B cell (primary cell): Measurements from ENCODE around the gene ERI3. TPM values are rescaled to one million over a fixed set of nuclear protein-coding genes. Genes with fewer than 3 reads are reported as not detected.

Experiments used
- ATAC-seq: fragments of 200-7000 bp; cut with Tn5 transposase; one replicate; pipeline ENCODE4 v1.10.0; 2021; ENCODE audit warnings: low read depth, mild to moderate bottlenecking, moderate number of reproducible peaks, moderate library complexity
- CTCF ChIA-PET: fragments of 350-600 bp; sonication (Branson Sonifier 250); formaldehyde crosslinking; loops from one replicate; lab custom pipeline; 2021; ENCODE audit warnings: antibody characterized with exemption, inconsistent platforms; lab: Charles Lee
- POLR2A ChIA-PET: fragments of 350-600 bp; sonication (Branson Sonifier 250); formaldehyde crosslinking; loops from one replicate; lab custom pipeline; 2021; ENCODE audit warnings: antibody characterized with exemption; lab: Charles Lee
- DNase-seq: peaks from one replicate; pipeline ENCODE4 v3.0.0; 2013
- H2AFZ ChIP-seq: 2 replicates; pipeline ENCODE4 v1.6.1; 2012; ENCODE audit warnings: mild to moderate bottlenecking, low read depth, low read length; ENCODE audit not compliant: insufficient read depth, poor library complexity, severe bottlenecking
- H3K27ac ChIP-seq, 2 donors: 1 replicate in 1 of 2; 2 replicates in 1 of 2; pipeline ENCODE4 v1.5.1; 2012 to 2013; ENCODE audit warnings: low read length in 2 of 2, mild to moderate bottlenecking in 2 of 2, moderate library complexity in 1 of 2
- H3K27me3 ChIP-seq, 4 experiments: fragments of 200-600 bp in 1 of 4; sonication (generic) in 1 of 4; replicated peaks in 1 of 4; 1 replicate in 2 of 4; 2 replicates in 2 of 4; pipeline versions ENCODE4 v1.6.1 to v1.7.0; 2013 to 2016; ENCODE audit warnings: low read length in 3 of 4, mild to moderate bottlenecking in 2 of 4, mixed read lengths in 1 of 4, moderate library complexity in 1 of 4; ENCODE audit not compliant: insufficient read depth in 4 of 4, control insufficient read depth in 3 of 4; ENCODE audit errors: control extremely low read depth in 1 of 4
- H3K36me3 ChIP-seq, 2 experiments: replicated peaks in 1 of 2; 1 replicate in 1 of 2; 2 replicates in 1 of 2; pipeline versions ENCODE4 v1.6.1 to v1.7.1; 2013; ENCODE audit warnings: low read length in 1 of 2; ENCODE audit not compliant: insufficient read depth in 2 of 2, control insufficient read depth in 1 of 2; ENCODE audit errors: control extremely low read depth in 1 of 2, extremely low read depth in 1 of 2
- H3K4me1 ChIP-seq, 2 donors: fragments of 200-600 bp in 1 of 2; sonication (generic) in 1 of 2; 1 replicate in 1 of 2; 2 replicates in 1 of 2; pipeline versions ENCODE4 v1.5.1 to v1.6.1; 2013 to 2017; ENCODE audit warnings: low read length in 2 of 2; ENCODE audit not compliant: control insufficient read depth in 2 of 2, insufficient read depth in 2 of 2
- H3K4me2 ChIP-seq: replicated peaks from 2 replicates; pipeline ENCODE3; 2012; ENCODE audit warnings: mild to moderate bottlenecking, low read depth, low read length; ENCODE audit not compliant: poor library complexity, severe bottlenecking
- H3K4me3 ChIP-seq, 5 experiments: fragments of 200-600 bp in 1 of 5; sonication (generic) in 1 of 5; 1 replicate in 3 of 5; 2 replicates in 2 of 5; pipeline versions ENCODE4 v1.5.1 to v1.7.0; 2011 to 2016; ENCODE audit warnings: low read length in 4 of 5, mild to moderate bottlenecking in 4 of 5, low read depth in 2 of 5, control low read depth in 1 of 5, moderate library complexity in 1 of 5; ENCODE audit not compliant: insufficient read depth in 1 of 5; ENCODE audit errors: control extremely low read depth in 1 of 5, extremely low read depth in 1 of 5
- H3K79me2 ChIP-seq: fragments of 200-600 bp; sonication (generic); one replicate; pipeline ENCODE4 v1.6.0; 2016; ENCODE audit warnings: low read length; ENCODE audit not compliant: control insufficient read depth, insufficient read depth
- H3K9ac ChIP-seq: fragments of 200-600 bp; sonication (generic); 2 replicates; pipeline ENCODE4 v1.6.1; 2017; ENCODE audit warnings: mild to moderate bottlenecking, low read length, moderate library complexity
- H3K9me3 ChIP-seq, 3 donors: one replicate each; pipeline versions ENCODE4 v1.6.1 to v1.7.1; 2013; ENCODE audit warnings: low read length in 2 of 3; ENCODE audit not compliant: control insufficient read depth in 2 of 3, insufficient read depth in 1 of 3; ENCODE audit errors: control extremely low read depth in 1 of 3
- H4K20me1 ChIP-seq: 2 replicates; pipeline ENCODE4 v1.6.0; 2012; ENCODE audit warnings: mild to moderate bottlenecking, low read length; ENCODE audit not compliant: insufficient read depth, control insufficient read depth, poor library complexity, severe bottlenecking
- H3K27ac Mint-ChIP-seq: one replicate; pipeline ENCODE4 v1.8.0; 2021; ENCODE audit warnings: mixed read lengths
- H3K27me3 Mint-ChIP-seq: one replicate; pipeline ENCODE4 v1.8.0; 2021; ENCODE audit warnings: mixed read lengths
- H3K4me1 Mint-ChIP-seq: one replicate; pipeline ENCODE4 v1.8.0; 2021; ENCODE audit warnings: mixed read lengths
- H3K4me3 Mint-ChIP-seq: one replicate; pipeline ENCODE4 v1.8.0; 2021; ENCODE audit warnings: mixed read lengths
- H3K9me3 Mint-ChIP-seq: one replicate; pipeline ENCODE4 v1.8.0; 2022; ENCODE audit warnings: mixed read lengths; ENCODE audit not compliant: insufficient read depth
- CTCF ChIP-seq: fragments of 200-600 bp; IDR thresholded peaks from one replicate; pipeline ENCODE4 v1.8.0; 2022; ENCODE audit warnings: antibody characterized with exemption, mild to moderate bottlenecking
- EZH2 ChIP-seq: IDR thresholded peaks from 2 replicates; pipeline ENCODE4 v1.6.1; 2012; ENCODE audit warnings: borderline replicate concordance, low read depth, mild to moderate bottlenecking, moderate library complexity, low read length; ENCODE audit not compliant: insufficient read depth, poor library complexity, severe bottlenecking
- WGBS: methylation state at CpG from one replicate; pipeline ENCODE4 v1.1.5; 2013; ENCODE audit warnings: missing lambda C conversion rate; ENCODE audit not compliant: insufficient coverage; 5-methylcytosine and 5-hydroxymethylcytosine counted together
- intact Hi-C: fragments of 100-400 bp; cut with micrococcal nuclease; formaldehyde crosslinking; loops from one replicate; pipeline ENCODE4 v1.10.0; 2022
- polyA plus RNA-seq: library from polyadenylated mRNA; depleted of rRNA; stranded (reverse); fragments of >200 nt; gene quantifications from 2 replicates; pipeline ENCODE4 v1.2.3, GENCODE V29; 2012
- total RNA-seq, 2 donors: library from RNA; stranded (reverse); fragments of 120-200 nt in 1 of 2; gene quantifications; 1 replicate in 1 of 2; 2 replicates in 1 of 2; pipeline versions ENCODE4 v1.2.3 to v1.2.4, GENCODE V29; 2013 to 2022

ERI3 gene
- total and polyA plus RNA-seq, 2 donors (not counting 1 experiment from before 2014, with no cell fraction given): 37.5 to 53.9 TPM

- Histone ChIP-seq H3K36me3 (peaks cover 0 to 3% of the 10 kb centered on the region in 2 experiments), H3K4me2 (no peak overlapping the region), H3K9ac (no peak overlapping the region), H3K4me3 (no peak overlapping the region), H3K9me3 (no peaks in the 10 kb centered on the region), H3K4me1 (peaks cover 0 to 4% of the 10 kb centered on the region in 2 donors), H3K27me3 (no peaks in the 10 kb centered on the region), H3K79me2 (no peaks in the 10 kb centered on the region), H4K20me1 (no peaks in the 10 kb centered on the region), H3K27ac (no peak overlapping the region), H2AFZ (no peak overlapping the region)
- Mint-ChIP-seq H3K4me1 (peaks cover 15% of the 10 kb centered on the region), H3K9me3 (no peaks in the 10 kb centered on the region), H3K27ac (no peak overlapping the region), H3K4me3 (no peak overlapping the region), H3K27me3 (no peaks in the 10 kb centered on the region)
- ChIA-PET CTCF (no interaction called here), POLR2A (no interaction called here)
- 100% methylated on average over 3 of the region's 6 CpGs for WGBS
- ATAC-seq: no peak
- intact Hi-C loops: no loop called here
- TF ChIP-seq CTCF (no peak), EZH2 (no peak)
- no peak for DNase-seq
Observed at GRCh38 chr1:44262414-44262813, 92.6 kb downstream of the ERI3 start.

GRCh38 chr1:44261962-44262361 is 93.1 kb downstream of the ERI3 start:
- no peaks in the 10 kb centered on the region for H3K79me2 ChIP-seq
- H3K4me3 ChIP-seq: no peak overlapping the region
- H3K36me3 ChIP-seq: peaks cover 0 to 3% of the 10 kb centered on the region in 2 experiments
- TF ChIP-seq CTCF (no peak), EZH2 (no peak)
- DNase-seq (no peak), ATAC-seq (no peak)
- H3K4me3 Mint-ChIP-seq: no peak overlapping the region
- intact Hi-C loops: no loop called here
- CTCF ChIA-PET: no interaction called here
- no peak overlapping the region for H3K27ac Mint-ChIP-seq
- H3K27ac ChIP-seq: no peak overlapping the region
- POLR2A ChIA-PET: interaction anchor here (0.6 kb wide), 1 partner anchor 568 kb away, joined by 4 read pairs; no protein-coding TSS in a partner anchor
- H3K9me3 Mint-ChIP-seq: no peaks in the 10 kb centered on the region
- no peak overlapping the region for H2AFZ ChIP-seq
- no peaks in the 10 kb centered on the region for H3K27me3 Mint-ChIP-seq
- H4K20me1 ChIP-seq: no peaks in the 10 kb centered on the region
- H3K27me3 ChIP-seq: no peaks in the 10 kb centered on the region
- H3K4me1 ChIP-seq: peaks cover 0 to 4% of the 10 kb centered on the region in 2 donors
- peaks cover 15% of the 10 kb centered on the region for H3K4me1 Mint-ChIP-seq
- no peaks in the 10 kb centered on the region for H3K9me3 ChIP-seq
- H3K9ac ChIP-seq: no peak overlapping the region
- H3K4me2 ChIP-seq: no peak overlapping the region
- 100% methylated on average over 1 of the region's 5 CpGs for WGBS
